Fibroblast of upper back skin (primary cell): Measurements from ENCODE around the gene UROC1.

Experiments
- DNase-seq: peaks from one replicate; pipeline ENCODE4 v3.0.0-alpha.2; 2013

The UROC1 gene

DNA sequence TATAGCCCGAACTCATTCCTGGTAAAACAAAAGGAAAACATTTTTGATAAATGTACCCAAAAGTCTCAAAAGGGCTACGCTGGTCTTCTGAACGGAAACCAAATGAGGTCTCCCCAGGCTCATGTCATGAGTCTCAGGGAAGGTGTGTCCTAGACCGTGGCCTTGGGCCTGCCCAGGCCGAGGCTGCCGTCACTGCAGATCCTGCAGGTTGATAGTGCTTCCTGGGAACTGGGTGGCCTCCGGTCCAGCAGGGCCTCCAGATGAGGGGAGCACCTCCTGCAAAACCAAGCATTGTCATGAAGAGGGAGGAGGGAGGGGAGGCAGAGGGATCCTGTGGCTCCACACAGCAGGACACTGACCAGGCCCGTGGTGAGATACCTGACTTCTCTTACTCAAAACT, 79.4 kb downstream of the UROC1 start:
- no peak for DNase-seq

DNA sequence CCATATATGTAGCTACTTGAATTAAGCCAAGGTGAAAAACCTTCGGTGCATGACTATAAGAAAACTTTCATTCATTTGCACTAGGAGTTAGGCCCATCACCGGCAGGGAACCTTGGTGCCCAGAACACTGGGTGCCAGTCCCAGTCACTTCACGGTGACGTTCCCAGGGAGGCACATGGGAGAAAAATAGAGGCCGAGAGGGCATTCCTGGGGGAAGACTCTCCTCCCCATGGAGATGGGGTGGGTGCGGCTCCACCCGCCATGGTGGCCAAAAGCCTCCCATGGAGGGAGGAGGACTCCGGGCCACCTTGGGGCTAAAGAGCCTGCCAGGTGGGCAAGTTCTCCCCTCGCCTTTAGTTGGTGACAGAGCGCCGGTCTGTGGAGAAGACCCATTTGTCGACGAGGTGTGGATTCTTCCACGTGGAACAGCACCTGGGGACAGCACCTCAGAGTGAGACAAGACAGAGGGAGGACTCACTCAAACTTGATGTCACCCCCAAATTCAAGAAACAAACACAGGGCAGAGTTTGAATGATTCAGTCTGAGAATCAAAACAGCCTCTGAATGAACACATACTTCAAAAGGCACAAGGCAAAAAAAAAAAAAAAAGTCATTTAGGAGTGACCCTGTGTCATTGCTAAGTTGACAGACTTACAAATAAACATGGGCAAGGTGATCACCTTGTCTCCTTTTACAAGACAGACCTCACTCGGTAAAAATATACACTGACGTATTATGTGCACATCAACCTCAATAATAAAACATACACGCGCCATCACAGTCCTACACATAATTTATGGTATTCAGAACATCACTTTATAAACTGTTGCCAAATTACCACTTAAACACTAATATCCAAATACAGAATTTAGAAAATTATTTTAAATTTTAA, 80.5 kb downstream of the UROC1 start:
- DNase-seq = no peak

DNA sequence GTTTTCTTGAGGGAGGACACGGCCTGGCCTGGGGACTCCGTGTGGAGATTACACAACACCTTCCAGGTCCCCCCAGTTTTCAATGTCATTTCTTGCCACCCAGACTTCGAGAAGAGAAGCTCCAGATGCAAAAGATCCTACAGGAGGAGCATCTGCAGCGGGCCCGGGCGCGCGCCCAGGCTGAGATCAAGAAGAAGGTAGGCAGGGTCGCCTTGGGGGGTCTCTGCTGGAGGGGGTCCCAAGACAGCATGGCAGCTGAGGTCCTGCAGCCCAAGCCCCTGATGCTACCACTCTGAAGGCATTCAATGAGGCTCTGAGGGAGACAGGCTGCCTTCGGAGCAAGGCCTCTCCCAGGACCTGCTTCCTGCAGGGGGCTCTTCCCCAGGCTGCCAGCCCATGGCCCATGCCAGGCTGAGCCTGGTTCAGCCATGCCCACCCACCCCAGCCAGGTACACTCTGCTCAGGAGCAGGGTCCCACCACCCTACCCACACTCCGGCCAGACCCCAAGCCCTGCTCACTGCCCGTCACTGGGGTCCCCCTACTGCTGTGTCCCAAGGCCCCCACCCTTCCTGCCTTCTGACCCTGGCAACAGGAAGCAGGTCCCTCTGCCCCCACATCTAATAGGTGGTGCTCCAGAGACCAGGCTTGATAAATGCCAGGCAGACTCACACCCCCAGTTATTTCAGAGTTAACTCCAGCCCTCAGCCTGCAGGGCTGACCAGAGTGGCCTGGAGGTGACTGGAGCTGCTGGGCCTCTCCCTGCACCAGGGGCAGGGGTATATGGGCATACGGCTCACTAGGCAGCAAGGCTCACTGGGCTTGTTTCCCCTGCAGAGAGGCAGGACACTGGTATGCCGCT, 81.9 kb downstream of the UROC1 start:
- DNase-seq = no peak

DNA sequence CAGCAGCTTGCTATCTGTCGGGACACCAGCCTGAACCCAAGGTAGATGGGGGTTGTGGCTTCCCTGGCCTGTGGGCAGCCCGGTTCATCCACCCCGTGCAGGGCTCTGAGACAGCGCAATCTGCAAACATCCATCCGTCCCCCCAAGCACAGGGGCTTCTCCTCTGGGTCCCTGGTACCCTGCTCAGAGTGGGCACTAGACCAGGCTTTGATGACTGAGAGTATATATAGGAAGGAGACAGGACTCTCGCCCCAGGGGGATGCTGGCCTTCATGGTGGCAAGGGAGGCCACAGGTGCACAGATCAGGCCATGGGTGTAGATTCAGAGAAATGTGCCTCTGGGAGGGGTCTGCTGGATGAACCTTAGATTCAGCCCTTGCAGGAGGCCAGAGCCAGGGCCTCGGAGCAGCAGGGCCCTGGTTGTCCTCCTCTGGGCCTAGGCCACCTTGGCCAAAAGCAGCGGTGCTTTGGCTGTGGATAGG, 82.6 kb downstream of the UROC1 start:
- DNase-seq = no peak

DNA sequence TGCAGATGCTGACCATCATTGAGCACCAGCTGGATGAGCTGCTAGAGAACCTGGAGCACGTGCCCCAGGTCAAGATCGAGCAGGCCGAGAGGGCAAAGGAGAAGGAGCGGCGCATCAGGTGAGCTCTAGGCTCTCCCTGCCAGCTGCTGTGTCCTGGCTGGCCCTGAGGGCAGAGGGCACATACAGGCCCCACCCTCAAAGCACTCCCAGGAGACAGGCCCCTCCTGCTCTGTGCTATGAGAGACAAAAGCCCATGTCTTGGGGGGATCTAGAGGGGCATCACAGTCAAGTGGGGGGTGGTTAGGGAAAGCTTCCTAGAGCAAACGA, 83.3 kb downstream of the UROC1 start:
- no peak for DNase-seq

DNA sequence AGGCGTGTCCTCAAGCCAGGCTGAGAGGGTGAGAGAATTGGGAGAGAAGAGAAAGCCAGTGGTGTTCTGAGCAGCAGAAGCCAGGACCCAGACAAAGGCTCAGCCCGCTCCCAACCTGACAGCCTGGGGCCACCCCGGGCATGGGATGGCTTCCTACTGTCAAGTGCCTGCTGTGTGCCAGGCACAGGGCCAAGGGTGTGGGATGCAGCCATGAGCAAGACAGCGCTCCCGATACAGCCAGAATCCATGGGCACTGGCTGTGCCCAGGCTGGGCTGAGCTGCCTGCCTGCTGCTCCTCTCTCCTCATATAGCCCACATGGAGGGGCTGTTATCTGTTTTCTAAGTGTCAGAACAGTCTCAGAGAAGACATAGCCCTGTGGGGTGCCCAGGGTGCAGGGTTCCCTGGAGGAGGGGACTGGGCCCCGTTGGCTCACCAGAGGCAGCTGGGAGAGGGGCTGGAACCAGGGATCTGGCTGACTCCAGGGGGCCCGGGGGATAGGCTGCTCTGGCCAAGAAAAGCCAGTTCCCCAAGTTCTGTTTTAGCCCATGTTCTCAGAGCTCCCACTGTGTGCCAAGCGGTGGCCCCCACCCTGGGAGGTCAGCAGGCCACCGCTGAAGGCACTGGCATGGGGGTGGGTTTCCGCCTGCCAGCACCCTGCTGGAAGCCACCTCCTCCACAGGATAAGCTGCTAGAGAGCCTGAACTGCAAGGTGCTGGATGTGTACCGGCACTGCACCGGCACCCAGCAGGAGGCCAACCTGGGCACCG, 83.9 kb downstream of the UROC1 start:
- DNase-seq = no peak

DNA sequence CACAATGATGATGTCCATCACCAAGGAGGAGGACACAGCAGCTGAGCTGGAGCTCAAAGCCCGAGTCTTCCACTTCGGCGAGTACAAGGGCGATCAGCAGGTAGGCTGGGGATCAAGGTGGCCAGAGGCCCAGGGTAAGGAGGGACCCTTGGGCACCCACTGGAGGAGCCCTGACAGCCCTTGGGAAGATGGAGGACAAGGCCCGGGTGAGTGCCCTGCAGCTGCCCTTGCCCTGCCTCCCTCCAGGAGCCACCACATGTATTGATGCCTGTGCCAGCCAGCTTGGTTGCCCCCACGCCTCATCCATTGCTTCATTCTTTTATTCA, 84.5 kb downstream of the UROC1 start:
- DNase-seq = no peak

DNA sequence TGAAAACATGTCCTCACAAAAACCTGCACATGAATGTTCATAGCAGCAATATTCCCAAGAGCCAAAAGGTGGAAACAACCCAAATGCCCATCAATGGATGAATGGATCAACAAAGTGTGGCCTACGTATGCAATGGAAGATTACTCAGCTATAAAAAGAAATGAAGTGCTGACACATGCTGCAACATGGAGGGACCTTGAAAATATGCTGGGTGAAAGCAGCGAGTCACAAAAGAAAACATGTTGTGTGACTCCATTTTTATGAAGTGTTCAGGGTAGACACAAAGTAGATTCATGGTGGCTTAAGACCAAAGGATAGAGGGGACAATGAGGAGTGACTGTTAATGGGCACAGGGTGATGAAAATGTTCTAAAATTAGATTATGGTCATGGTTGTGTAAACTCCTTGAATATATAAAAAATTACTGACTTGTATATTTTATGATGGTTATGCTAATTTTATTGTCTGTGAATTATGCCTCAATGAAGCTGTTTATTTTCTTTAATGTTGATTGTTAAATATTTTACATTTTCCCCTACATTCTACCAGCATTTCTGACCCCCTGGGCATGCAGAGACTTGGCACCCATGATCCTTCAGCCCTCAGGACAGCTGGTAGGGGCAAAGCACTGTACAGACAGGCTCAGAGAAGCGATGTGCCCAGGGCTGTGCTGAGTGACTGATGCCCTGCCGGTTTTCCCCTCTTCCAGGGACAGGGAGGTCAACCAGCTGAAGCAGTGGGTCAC, 85.0 kb downstream of the UROC1 start:
- DNase-seq = peak; percentile 30
